A172 (cell line): Measurements from ENCODE around the gene ZNF594. TPM values are rescaled to one million over a fixed set of nuclear protein-coding genes. Genes with fewer than 3 reads are reported as not detected.
A peak's percentile ranks its signal among the peaks of the same experiment; 100 is the strongest.
"Not testable (repeated sequence)": the region's sequence is repeated elsewhere in the genome, so short reads cannot be mapped to it uniquely, and the experiment has no call there.

Experiments
- DNase-seq: peaks from one replicate; pipeline ENCODE4 v3.0.0-alpha.2; 2015; ENCODE audit warnings: low spot score
- total RNA-seq: library from RNA; depleted of rRNA; stranded (reverse); fragments of >200 nt; shearing (Covaris generic); gene quantifications from 2 replicates; pipeline ENCODE4 v1.2.3, GENCODE V29; 2014

Gene ZNF594
- total RNA-seq, 1 experiment from 2014 or later, result 20.9 TPM

DNA sequence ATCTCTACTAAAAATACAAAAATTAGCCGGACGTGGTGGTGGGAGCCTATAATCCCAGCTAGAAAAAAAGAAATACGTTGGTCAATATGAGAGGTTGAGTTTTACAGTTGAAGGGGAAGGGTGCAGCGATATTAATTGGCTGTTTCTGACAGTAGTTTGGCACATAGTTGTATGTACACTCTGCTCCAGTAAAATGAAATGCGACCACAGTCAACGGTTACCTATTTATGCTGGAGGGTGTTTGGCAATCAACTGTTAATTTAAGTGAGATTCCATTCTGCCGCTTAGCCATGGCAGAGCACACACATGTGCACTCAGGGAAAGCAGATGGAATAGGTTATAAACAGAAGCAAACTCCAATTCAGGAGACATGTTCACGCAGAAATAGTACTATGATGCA, 9.3 kb upstream of the ZNF594 start:
- no peak for DNase-seq

GRCh38 chr17:5200360-5200759, 8.7 kb upstream of the ZNF594 start:
- no peak for DNase-seq

- DNase-seq, result no peak
Observed at GRCh38 chr17:5198472-5198871, 6.8 kb upstream of the ZNF594 start.

GRCh38 chr17:5194346-5194745, 2.7 kb upstream of the ZNF594 start:
- DNase-seq, result no peak

- no peak for DNase-seq
Observed at GRCh38 chr17:5184288-5184687, 7.4 kb downstream of the ZNF594 start.

DNA sequence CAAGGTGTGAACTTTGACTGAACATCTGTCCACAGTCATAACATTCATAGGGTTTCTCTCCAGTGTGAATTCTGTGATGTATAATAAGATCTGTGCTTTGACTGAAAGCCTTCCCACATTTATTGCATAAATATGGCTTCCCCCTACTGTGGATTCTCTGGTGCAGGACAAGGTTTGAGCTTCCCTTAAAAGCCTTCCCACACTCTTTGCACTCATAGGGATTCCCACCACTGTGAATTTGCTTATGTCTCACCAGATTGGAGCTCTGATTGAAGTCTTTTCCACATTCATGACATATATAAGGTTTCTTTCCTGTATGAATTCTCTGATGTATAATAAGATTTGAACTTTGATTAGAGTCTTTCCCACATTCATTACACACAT, 8.3 kb downstream of the ZNF594 start:
- no peak for DNase-seq

DNA sequence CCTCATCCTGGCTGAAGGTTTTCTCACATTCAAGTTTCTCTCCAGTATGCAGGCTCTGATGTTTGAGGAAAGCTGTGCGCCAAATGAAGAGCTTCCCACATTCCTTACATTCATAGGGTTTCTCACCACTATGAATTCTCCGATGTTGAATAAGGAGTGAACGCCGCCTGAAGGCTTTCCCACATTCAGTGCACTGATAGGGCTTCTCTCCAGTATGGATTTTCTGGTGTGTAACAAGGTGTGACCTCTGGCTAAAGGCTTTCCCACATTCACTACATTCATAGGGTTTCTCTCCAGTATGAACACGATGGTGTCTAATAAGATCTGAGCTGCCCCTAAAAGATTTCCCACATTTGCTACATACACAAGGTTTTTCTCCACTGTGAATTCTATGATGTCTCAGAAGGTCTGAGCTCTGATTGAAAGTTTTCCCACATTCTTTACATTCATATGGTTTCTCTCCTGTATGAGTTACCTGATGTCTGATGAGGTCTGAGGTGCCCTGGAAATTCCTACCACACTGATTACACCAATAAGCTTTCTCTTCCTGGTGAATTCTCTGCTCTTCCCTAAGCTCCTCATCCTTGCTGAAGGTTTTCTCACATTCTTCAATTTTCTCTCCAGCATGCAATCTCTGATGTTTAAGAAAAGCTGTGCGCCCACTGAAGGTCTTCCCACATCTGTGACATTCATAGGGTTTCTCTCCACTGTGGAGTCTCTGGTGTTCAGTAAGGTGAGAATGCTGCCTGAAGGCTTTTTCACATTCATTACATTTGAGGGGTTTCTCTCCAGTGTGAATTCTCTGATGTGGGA, 8.9 kb downstream of the ZNF594 start:
- no peak for DNase-seq

GRCh38 chr17:5181509-5182305, 10.0 kb downstream of the ZNF594 start:
- no peak for DNase-seq

GRCh38 chr17:5179003-5179402, 12.7 kb downstream of the ZNF594 start:
- DNase-seq, result no peak

DNA sequence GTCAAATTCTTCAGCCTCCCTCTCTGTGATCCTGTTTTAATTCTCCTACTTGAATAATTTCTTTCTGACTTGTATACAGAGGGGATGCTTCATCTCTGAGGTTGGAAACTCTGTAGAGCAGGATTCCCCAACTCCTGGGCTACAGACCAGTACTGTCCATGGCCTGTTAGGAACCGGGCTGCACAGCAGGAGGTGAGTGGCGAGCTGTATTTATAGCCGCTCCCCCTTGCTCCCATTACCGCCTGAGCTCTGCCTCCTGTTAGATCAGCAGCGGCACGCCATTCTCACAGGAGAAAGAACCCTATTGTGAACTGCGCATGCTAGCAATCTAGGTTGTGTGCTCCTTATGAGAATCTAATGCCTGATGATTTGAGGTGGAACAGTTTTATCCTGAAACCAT, 16.6 kb downstream of the ZNF594 start:
- not testable (repeated sequence) for DNase-seq

DNA sequence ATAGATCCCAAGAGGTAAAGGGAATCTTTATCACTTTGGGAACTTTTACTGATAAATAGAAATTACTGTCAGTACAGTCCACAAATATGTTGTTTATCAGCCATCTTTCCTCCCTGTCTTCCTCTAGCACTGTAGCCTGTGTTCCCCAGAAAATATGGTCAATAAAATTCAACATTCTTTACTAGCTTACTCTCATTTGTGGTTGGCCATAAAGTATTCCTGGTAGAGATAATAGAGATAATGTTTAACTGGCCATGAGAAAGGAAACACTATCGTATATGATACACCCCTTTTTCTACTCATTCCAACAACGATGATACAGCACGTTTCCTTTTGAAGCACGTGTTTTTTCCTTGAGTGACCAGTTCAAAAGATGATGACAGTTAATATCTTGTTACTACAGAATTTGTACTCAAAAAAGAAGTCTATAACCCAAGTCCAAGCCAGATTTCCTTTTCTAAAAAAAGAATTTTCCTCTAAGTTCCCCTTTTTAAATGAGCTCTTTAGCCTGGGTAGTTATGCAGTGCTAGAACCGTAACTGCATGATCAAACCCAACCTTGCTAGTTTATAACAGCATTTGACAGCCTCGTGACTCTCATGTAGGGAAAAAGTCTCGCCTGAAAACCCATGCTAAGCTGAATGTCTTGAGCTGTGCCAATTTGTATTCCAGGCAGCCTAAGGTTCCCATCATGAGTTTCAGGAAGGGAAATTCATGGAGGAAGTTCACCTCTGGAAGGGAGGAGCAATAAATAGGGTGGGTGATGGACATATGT, 25.7 kb downstream of the ZNF594 start:
- DNase-seq, result peak; percentile 78

GRCh38 chr17:5164436-5164835, 27.2 kb downstream of the ZNF594 start:
- DNase-seq, result no peak

DNA sequence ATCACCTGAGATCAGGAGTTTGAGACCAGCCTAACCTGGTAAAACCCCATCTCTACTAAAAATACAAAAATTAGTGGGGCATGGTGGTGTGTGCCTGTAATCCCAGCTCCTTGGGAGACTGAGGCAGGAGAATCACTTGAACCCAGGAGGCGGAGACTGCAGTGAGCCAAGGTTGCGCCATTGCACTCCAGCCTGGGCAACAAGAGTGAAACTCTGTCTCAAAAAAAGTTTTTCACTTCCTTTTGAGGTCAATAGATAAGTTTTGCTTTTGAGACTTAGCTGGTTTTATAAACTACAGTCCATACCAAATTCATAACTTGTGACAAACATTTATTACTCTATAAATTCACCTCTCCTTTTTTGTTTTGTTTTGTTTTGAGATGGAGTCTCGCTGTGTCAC, 29.9 kb downstream of the ZNF594 start:
- not testable (repeated sequence) for DNase-seq

GRCh38 chr17:5160702-5161101, 31.0 kb downstream of the ZNF594 start:
- not testable (repeated sequence) for DNase-seq

GRCh38 chr17:5146122-5146521, 45.5 kb downstream of the ZNF594 start:
- not testable (repeated sequence) for DNase-seq

GRCh38 chr17:5142877-5143276, 48.8 kb downstream of the ZNF594 start:
- not testable (repeated sequence) for DNase-seq

DNA sequence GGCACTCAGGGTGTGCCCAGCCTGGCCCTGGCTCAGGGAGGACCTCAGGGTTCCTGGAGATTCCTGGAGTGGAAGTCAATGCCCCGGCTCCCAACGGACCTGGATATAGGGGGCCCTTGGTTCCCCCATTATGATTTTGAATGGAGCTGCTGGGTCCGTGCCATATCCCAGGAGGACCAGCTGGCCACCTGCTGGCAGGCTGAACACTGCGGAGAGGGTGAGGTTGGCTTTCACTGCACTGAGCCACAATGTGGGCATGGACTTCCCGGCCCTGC, 52.3 kb downstream of the ZNF594 start:
- no peak for DNase-seq

DNA sequence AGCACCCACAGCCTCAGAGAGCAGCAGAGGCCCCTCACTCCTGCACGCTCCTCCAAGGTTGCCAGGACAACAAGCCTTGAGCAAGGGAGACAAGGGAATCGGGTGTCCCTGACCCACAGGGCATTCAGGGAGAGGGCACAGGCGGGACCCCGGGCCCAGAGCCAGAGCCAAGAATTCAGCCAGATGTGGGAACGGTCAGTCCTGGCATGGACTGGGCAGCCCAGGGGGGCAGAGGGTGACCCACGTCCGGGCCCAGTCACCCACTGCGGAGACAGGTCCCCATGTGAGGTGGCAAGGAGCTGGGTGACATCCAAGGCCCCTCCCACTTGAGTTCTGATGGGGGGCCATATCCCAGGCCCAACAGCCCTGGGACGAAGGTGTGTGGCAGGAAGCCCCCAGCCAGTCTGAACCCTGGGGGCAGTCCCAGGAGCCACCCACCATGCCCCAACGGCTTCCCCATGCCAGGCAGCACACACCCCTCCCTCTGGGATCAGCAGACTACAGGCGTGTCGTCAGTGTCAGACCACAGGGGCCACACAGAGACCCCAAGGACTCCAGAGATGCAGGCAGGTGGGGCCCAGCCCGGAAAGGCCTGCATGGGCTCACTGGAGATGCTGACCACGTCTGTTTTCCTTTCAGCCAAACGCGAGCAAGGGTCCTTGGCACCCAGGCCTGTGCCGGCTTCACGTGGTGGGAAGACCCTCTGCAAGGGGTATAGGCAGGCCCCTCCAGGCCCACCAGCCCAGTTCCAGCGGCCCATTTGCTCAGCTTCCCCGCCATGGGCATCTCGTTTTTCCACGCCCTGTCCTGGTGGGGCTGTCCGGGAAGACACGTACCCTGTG, 52.8 kb downstream of the ZNF594 start:
- DNase-seq, result no peak

GRCh38 chr17:5138198-5138544, 53.5 kb downstream of the ZNF594 start:
- DNase-seq, result not testable (repeated sequence)

DNA sequence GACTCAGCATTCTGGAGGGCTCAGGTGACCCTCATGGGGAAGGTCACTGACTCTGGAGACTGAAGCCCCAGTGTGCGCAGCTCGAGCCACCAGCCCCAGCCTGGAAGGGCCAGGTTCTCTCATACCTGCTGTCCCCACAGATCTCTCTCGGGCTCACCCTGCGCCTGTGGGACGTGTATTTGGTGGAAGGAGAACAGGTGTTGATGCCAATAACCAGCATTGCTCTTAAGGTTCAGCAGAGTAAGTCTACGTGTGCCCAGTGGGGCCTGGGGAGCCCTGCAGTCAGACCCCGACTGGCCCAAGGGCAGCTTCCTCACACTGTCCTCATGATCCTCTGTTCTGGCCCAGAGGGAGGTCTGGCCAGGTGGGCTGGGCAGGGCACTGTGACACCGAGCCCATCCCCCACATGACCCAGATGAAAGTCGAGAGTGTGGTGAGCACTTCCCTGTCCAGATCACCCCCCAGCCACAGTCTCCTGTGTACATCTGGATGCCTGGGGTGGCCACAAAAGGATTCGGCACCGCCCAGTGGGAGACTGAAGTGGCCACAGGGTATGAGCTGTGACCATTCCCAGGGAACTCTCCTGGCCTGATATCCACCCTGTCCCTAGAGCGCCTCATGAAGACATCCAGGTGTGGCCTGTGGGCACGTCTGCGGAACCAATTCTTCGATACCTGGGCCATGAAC, 54.0 kb downstream of the ZNF594 start:
- not testable (repeated sequence) for DNase-seq
